ENCODE measurements around the gene GATA2.

GATA2 gene

DNA sequence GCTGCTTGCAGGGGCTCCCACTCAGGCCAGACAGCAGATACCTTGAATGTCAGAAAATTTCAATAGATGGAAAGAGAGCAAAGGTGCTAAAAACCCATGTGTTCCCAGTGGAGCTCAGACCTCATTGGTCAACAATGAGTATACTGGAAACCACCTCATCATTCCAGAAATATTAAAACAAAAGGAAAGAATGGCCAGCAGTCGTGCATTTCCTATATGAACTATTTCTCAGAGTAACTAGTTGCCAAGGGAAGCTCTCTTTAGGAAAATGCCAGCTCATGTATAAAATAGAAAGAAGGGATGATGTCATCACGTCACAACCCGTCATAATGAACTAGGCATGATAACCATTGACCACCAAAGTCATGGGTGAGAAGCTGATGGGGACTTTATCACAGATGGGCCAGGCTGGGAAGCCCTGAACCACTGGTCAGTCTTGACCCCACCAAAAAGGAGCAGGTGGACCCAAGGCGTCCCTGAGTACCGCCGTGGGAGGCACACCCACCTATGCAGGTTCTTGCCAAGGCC is 43.8 kb downstream of the GATA2 start:
- ChIA-PET CTCF (interaction anchor here (0.6 kb wide), 1 partner anchor 26 kb away, joined by 3 read pairs; no protein-coding TSS in a partner anchor), POLR2A (ENCODE audit: low non-redundant PET) (no interaction called here)
- no peak for TF ChIP-seq CTCF (conservative IDR thresholded peaks at IDR 0.05; ENCODE audit: low read depth)
- no peak overlapping the region for H3K27ac ChIP-seq
- DNase-seq (ENCODE audit: low spot score) = no peak

DNA sequence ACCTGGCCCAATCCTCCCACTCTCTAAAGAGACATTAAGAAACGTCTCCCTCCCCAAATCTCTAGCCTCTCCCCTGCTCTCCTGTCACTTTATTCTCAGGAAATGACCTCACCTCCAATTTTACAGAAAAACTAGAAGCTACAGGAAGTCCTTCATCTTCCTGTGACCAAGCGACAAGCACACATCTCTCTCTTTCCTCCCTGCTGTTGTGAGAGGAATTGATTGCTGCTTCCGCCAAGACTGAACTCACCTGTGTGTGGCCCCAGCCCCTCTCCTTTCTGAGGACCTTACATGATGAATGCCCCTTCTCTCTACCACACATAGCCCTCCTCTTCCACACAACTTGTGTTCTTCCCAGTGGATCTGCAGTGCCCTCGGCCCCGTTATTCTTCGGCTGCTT is 44.5 kb downstream of the GATA2 start:
- ChIA-PET CTCF (interaction anchor here (0.6 kb wide), 1 partner anchor 27 kb away, joined by 3 read pairs; no protein-coding TSS in a partner anchor), POLR2A (ENCODE audit: low non-redundant PET) (no interaction called here)
- H3K27ac ChIP-seq = no peak overlapping the region
- TF ChIP-seq CTCF (conservative IDR thresholded peaks at IDR 0.05; ENCODE audit: low read depth) = no peak
- no peak for DNase-seq (ENCODE audit: low spot score)

DNA sequence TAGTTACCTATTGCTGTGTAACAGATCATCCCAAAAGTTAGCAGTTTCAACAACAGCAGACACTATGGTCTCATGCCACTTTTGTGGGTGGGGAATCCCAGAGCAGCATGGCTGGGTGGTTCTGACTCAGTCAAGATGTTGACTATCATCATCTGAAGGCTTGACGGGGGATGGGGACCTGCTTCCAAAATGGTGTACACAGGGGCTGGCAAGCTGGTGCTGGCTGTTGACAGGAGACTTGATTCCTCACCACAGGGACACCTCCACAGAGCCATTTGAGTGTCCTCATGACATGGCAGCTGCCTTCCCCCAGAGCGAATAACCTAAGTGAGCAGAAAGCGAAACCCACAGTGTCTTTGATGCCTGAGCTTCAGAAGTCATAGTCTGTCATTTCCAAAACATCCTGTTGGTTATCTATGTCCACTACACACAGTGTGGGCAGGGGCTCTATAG is 45.4 kb downstream of the GATA2 start:
- CTCF ChIA-PET = interaction anchor here (0.6 kb wide), 1 partner anchor 136 kb away, joined by 3 read pairs; no protein-coding TSS in a partner anchor
- TF ChIP-seq CTCF (conservative IDR thresholded peaks at IDR 0.05; ENCODE audit: low read depth) = no peak
- H3K27ac ChIP-seq = no peak overlapping the region
- POLR2A ChIA-PET (ENCODE audit: low non-redundant PET) = no interaction called here
- no peak for DNase-seq (ENCODE audit: low spot score)

DNA sequence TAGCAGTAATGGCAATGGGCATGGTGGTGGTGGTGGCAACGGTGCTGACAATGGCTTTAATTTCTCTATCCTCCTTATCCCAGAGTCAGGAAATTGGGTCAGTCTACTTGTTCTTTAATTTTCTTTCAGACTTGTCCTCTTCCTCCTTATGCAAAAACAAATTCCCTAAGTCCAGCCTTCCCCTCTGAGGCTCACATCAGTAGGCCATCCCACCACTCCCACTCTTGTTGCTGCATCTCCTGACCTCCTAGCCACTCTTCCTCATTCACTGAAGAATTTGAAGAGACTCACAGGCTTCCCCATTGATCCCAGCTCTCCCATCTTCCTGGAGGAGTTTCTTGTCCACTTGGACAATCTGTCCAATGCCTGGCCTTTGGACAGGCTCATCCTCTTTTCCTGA is 46.2 kb downstream of the GATA2 start:
- no peak overlapping the region for H3K27ac ChIP-seq
- ChIA-PET CTCF (no interaction called here), POLR2A (ENCODE audit: low non-redundant PET) (no interaction called here)
- no peak for TF ChIP-seq CTCF (conservative IDR thresholded peaks at IDR 0.05; ENCODE audit: low read depth)
- DNase-seq (ENCODE audit: low spot score) = no peak

DNA sequence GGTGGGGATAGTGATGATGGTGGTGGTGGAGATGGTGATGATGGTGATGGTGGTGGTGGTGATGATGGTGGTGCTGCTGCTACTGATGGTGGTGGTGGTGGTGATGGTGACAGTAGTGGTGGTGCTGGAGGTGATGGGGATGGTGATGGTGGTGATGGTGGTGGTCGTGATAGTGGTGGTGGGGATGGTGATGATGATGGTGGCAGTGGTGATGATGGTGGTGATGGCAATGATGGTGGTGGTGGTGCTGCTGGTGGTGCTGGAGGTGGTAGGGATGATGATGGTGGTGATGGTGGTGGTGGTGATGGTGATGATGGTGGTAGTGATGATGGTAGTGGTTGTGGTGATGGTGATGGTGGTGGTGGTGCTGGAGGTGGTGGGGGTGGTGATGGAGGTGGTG is 47.6 kb downstream of the GATA2 start:
- TF ChIP-seq CTCF (conservative IDR thresholded peaks at IDR 0.05; ENCODE audit: low read depth) = no peak
- CTCF ChIA-PET = no interaction called here
- H3K27ac ChIP-seq = no peak overlapping the region
- POLR2A ChIA-PET (ENCODE audit: low non-redundant PET) = no interaction called here
- DNase-seq (ENCODE audit: low spot score) = no peak

GRCh38 chr3:128443771-128444170 is 49.2 kb downstream of the GATA2 start:
- DNase-seq (ENCODE audit: low spot score) = no peak
- ChIA-PET CTCF (no interaction called here), POLR2A (ENCODE audit: low non-redundant PET) (no interaction called here)

More at GRCh38 chr3:128443771-128444170, 49.2 kb downstream of the GATA2 start:
- TF ChIP-seq CTCF (conservative IDR thresholded peaks at IDR 0.05; ENCODE audit: low read depth) = no peak
- H3K27ac ChIP-seq = no peak overlapping the region
